Upper lobe of right lung (tissue), 1 donor: ENCODE data around the gene SYNJ2. TPM values are rescaled to one million over a fixed set of nuclear protein-coding genes. Genes with fewer than 3 reads are reported as not detected.

Experiments used
- total RNA-seq: library from RNA; stranded (reverse); fragmentation: NEBNext Ultra II Directional; extraction: Animal tissue kit (Norgen Biotek cat#: 25700); gene quantifications from one replicate; pipeline ENCODE4 v1.2.1, GENCODE V29; 2021
- donor health status: DM: no; HTN: yes; CAD: no; lungs with severe emphysema.

SYNJ2 gene
- total RNA-seq, 1 donor from 2014 or later, result 7.2 TPM

Other genes starting within 250 kb of the SYNJ2 start
- 25.0 TPM for gene SNX9, start 158.6 kb upstream of the SYNJ2 start, total RNA-seq
- 7.5 TPM for gene SERAC1, start 186.4 kb downstream of the SYNJ2 start, total RNA-seq
- 17.0 TPM for gene GTF2H5, start 186.5 kb downstream of the SYNJ2 start, total RNA-seq